Mesenchymal stem cell (in vitro differentiated cells and primary cell): ENCODE data around the gene KDM4C.

Experiments used
- DNase-seq: peaks from one replicate; pipeline ENCODE4 v3.0.0-alpha.2; 2013
- H2AFZ ChIP-seq: one replicate; pipeline ENCODE4 v1.6.1; 2013; ENCODE audit warnings: low read depth, mild to moderate bottlenecking, control low read depth, inconsistent platforms, low read length, moderate library complexity
- H2AK5ac ChIP-seq: 2 replicates; pipeline ENCODE4 v1.6.1; 2013; ENCODE audit warnings: low read length, moderate library complexity, mild to moderate bottlenecking, inconsistent platforms; ENCODE audit not compliant: severe bottlenecking
- H2BK120ac ChIP-seq: one replicate; pipeline ENCODE4 v1.6.1; 2013; ENCODE audit warnings: low read depth, mild to moderate bottlenecking, inconsistent platforms, low read length, moderate library complexity
- H2BK12ac ChIP-seq, 2 experiments: one replicate each; pipeline ENCODE4 v1.6.1; 2013; ENCODE audit warnings: inconsistent platforms in 2 of 2, low read length in 2 of 2, mild to moderate bottlenecking in 2 of 2, moderate library complexity in 2 of 2, control low read depth in 1 of 2
- H2BK15ac ChIP-seq: one replicate; pipeline ENCODE4 v1.6.1; 2013; ENCODE audit warnings: mild to moderate bottlenecking, low read depth, inconsistent platforms; ENCODE audit not compliant: poor library complexity, severe bottlenecking
- H2BK5ac ChIP-seq: 2 replicates; pipeline ENCODE4 v1.6.1; 2013; ENCODE audit warnings: low read depth, mild to moderate bottlenecking, low read length, control low read depth, inconsistent platforms; ENCODE audit not compliant: poor library complexity, severe bottlenecking
- H3K14ac ChIP-seq, 2 experiments: one replicate each; pipeline ENCODE4 v1.6.1; 2013; ENCODE audit warnings: inconsistent platforms in 2 of 2, low read length in 2 of 2, control low read depth in 1 of 2, mild to moderate bottlenecking in 1 of 2, moderate library complexity in 1 of 2
- H3K18ac ChIP-seq, 2 experiments: one replicate each; pipeline ENCODE4 v1.6.1; 2013; ENCODE audit warnings: inconsistent platforms in 2 of 2, low read length in 2 of 2, control low read depth in 1 of 2, low read depth in 1 of 2, mild to moderate bottlenecking in 1 of 2
- H3K23ac ChIP-seq, 2 experiments: one replicate each; pipeline ENCODE4 v1.6.1; 2013; ENCODE audit warnings: inconsistent platforms in 2 of 2, low read length in 2 of 2, mild to moderate bottlenecking in 2 of 2, moderate library complexity in 2 of 2, control low read depth in 1 of 2
- H3K27ac ChIP-seq: 2 replicates; pipeline ENCODE4 v1.5.1; 2013; ENCODE audit warnings: mild to moderate bottlenecking, moderate library complexity, low read length, control low read depth, inconsistent platforms; ENCODE audit not compliant: poor library complexity, severe bottlenecking
- H3K27me3 ChIP-seq, 2 experiments: 2 replicates each; pipeline versions ENCODE4 v1.6.1 to v1.7.0; 2013; ENCODE audit warnings: low read length in 2 of 2, mild to moderate bottlenecking in 2 of 2, moderate library complexity in 2 of 2, control low read depth in 1 of 2, inconsistent platforms in 1 of 2; ENCODE audit not compliant: control insufficient read depth in 1 of 2, insufficient read depth in 1 of 2
- H3K36me3 ChIP-seq, 2 experiments: 2 replicates each; pipeline versions ENCODE4 v1.6.1 to v1.7.0; 2013; ENCODE audit warnings: low read length in 2 of 2, control low read depth in 1 of 2, inconsistent platforms in 1 of 2, low read depth in 1 of 2, mild to moderate bottlenecking in 1 of 2; ENCODE audit not compliant: insufficient read depth in 2 of 2, control insufficient read depth in 1 of 2
- H3K4ac ChIP-seq, 2 experiments: one replicate each; pipeline ENCODE4 v1.6.1; 2013; ENCODE audit warnings: inconsistent platforms in 2 of 2, low read length in 2 of 2, mild to moderate bottlenecking in 2 of 2, moderate library complexity in 2 of 2, control low read depth in 1 of 2, low read depth in 1 of 2
- H3K4me1 ChIP-seq: 2 replicates; pipeline ENCODE4 v1.6.1; 2013; ENCODE audit warnings: low read depth, low read length, control low read depth; ENCODE audit not compliant: control insufficient read depth, insufficient read depth
- H3K4me2 ChIP-seq: 2 replicates; pipeline ENCODE4 v1.6.1; 2013; ENCODE audit warnings: low read length, mild to moderate bottlenecking, inconsistent platforms; ENCODE audit not compliant: poor library complexity, severe bottlenecking
- H3K4me3 ChIP-seq, 2 experiments: 2 replicates each; pipeline versions ENCODE4 v1.5.1 to v1.7.0; 2013; ENCODE audit warnings: low read length in 2 of 2, mild to moderate bottlenecking in 2 of 2, control low read depth in 1 of 2, low read depth in 1 of 2; ENCODE audit not compliant: insufficient read depth in 1 of 2
- H3K79me1 ChIP-seq: replicated peaks from 2 replicates; pipeline ENCODE4 v1.6.1; 2013; ENCODE audit warnings: mild to moderate bottlenecking, control low read depth, low read length, inconsistent platforms; ENCODE audit not compliant: poor library complexity, severe bottlenecking
- H3K9ac ChIP-seq: 2 replicates; pipeline ENCODE4 v1.7.0; 2013; ENCODE audit warnings: mild to moderate bottlenecking, low read length, moderate library complexity
- H3K9me3 ChIP-seq: 2 replicates; pipeline ENCODE4 v1.7.0; 2013; ENCODE audit warnings: mild to moderate bottlenecking, low read length; ENCODE audit not compliant: control insufficient read depth
- H4K8ac ChIP-seq: one replicate; pipeline ENCODE4 v1.6.1; 2013; ENCODE audit warnings: inconsistent platforms, mild to moderate bottlenecking, low read length, moderate library complexity
- H4K91ac ChIP-seq: one replicate; pipeline ENCODE4 v1.6.1; 2013; ENCODE audit warnings: mild to moderate bottlenecking, low read length, inconsistent platforms
- WGBS: methylation state at CpG from one replicate; pipeline ENCODE4 v1.1.7; 2013; ENCODE audit warnings: mixed read lengths; 5-methylcytosine and 5-hydroxymethylcytosine counted together

The KDM4C gene

DNA sequence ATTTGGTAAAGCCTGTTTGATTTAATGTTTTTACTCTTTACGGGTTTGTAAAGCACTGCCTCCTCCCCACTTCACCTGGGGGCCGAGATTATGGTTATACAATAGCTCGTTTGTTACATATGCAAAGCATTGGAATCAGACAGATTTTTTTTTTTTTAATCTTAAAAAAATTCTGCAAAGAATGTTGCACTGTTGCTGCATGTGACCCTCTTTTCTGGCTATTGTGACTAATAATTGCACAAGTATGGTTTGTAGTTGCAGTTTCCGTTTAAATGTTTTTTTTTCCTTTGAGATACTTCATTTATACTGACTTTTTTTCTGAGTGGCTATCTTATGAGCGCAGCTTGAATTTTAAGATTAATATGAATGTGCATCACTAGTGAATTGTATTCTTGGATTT, 165.3 kb downstream of the KDM4C start:
- no peak overlapping the region for H2BK120ac ChIP-seq
- no peaks in the 10 kb centered on the region for H3K27me3 ChIP-seq
- WGBS, result 96% methylated on average over 4 of the region's 5 CpGs
- no peak overlapping the region for H3K23ac ChIP-seq
- no peak overlapping the region for H2BK12ac ChIP-seq
- DNase-seq, result no peak
- H3K4me2 ChIP-seq, result no peak overlapping the region
- no peak overlapping the region for H2AFZ ChIP-seq
- peaks cover 3% of the 10 kb centered on the region for H3K9me3 ChIP-seq
- H3K27ac ChIP-seq, result no peak overlapping the region
- H3K79me1 ChIP-seq, result peaks cover 6% of the 10 kb centered on the region
- H2BK5ac ChIP-seq, result no peak overlapping the region
- H3K4me3 ChIP-seq, result no peak overlapping the region
- H3K4ac ChIP-seq, result no peak overlapping the region
- H3K18ac ChIP-seq, result no peak overlapping the region
- no peak overlapping the region for H3K9ac ChIP-seq
- H3K4me1 ChIP-seq, result no peaks in the 10 kb centered on the region
- H2AK5ac ChIP-seq, result no peak overlapping the region
- no peak overlapping the region for H4K91ac ChIP-seq
- H4K8ac ChIP-seq, result no peak overlapping the region
- no peak overlapping the region for H3K14ac ChIP-seq
- H2BK15ac ChIP-seq, result no peak overlapping the region
- peaks cover 0 to 12% of the 10 kb centered on the region in 2 experiments for H3K36me3 ChIP-seq

DNA sequence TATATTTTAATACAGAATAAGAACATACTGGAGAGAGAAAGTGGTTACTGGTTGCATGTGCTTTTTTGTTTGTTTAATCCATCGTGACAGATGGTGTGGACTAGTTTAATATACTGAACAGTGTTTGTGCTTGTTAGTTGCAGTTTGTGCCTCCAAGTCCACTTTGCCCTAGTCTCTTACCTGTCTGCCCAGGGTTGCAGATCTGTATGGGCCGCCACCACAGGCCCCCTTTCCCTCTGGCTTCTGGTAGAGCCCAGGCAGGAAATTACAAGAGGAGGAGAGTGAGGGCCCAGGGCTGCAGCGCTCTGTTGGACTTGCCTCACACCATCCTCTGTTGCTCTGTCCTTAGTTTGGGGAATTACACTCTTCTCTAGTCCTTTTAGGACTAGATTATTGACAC, 166.4 kb downstream of the KDM4C start:
- no peak overlapping the region for H2AK5ac ChIP-seq
- H4K91ac ChIP-seq, result no peak overlapping the region
- H3K36me3 ChIP-seq, result peaks cover 0 to 12% of the 10 kb centered on the region in 2 experiments
- no peak overlapping the region for H2BK12ac ChIP-seq
- no peak overlapping the region for H3K4ac ChIP-seq
- H3K23ac ChIP-seq, result no peak overlapping the region
- no peak overlapping the region for H3K14ac ChIP-seq
- H4K8ac ChIP-seq, result no peak overlapping the region
- no peak overlapping the region for H3K4me3 ChIP-seq
- 73% methylated on average over 3 of the region's 3 CpGs for WGBS
- no peak overlapping the region for H2BK15ac ChIP-seq
- H3K18ac ChIP-seq, result peak overlapping the region in 1 of 2 experiments; percentile 68
- no peaks in the 10 kb centered on the region for H3K4me1 ChIP-seq
- H2BK5ac ChIP-seq, result no peak overlapping the region
- DNase-seq, result no peak
- H3K9me3 ChIP-seq, result peaks cover 3% of the 10 kb centered on the region
- H3K4me2 ChIP-seq, result no peak overlapping the region
- no peak overlapping the region for H3K9ac ChIP-seq
- no peak overlapping the region for H2BK120ac ChIP-seq
- H3K27ac ChIP-seq, result no peak overlapping the region
- H3K27me3 ChIP-seq, result no peaks in the 10 kb centered on the region
- peaks cover 11% of the 10 kb centered on the region for H3K79me1 ChIP-seq
- H2AFZ ChIP-seq, result no peak overlapping the region

GRCh38 chr9:6924988-6925563, 167.3 kb downstream of the KDM4C start:
- Histone ChIP-seq H2AFZ (no peak overlapping the region), H2BK12ac (no peak overlapping the region), H4K91ac (no peak overlapping the region), H3K27me3 (no peaks in the 10 kb centered on the region), H3K14ac (no peak overlapping the region), H2AK5ac (no peak overlapping the region), H3K18ac (no peak overlapping the region), H3K9ac (no peak overlapping the region), H2BK5ac (no peak overlapping the region), H3K4me2 (no peak overlapping the region), H4K8ac (no peak overlapping the region), H3K36me3 (peaks cover 0 to 12% of the 10 kb centered on the region in 2 experiments), H3K4me1 (no peaks in the 10 kb centered on the region), H3K9me3 (no peaks in the 10 kb centered on the region), H3K23ac (no peak overlapping the region), H3K4ac (no peak overlapping the region), H3K79me1 (peaks cover 12% of the 10 kb centered on the region), H2BK15ac (no peak overlapping the region), H2BK120ac (no peak overlapping the region), H3K4me3 (no peak overlapping the region), H3K27ac (no peak overlapping the region)
- DNase-seq, result no peak
- 89% methylated on average over 8 of the region's 8 CpGs for WGBS

- Histone ChIP-seq H2AK5ac (no peak overlapping the region), H3K18ac (no peak overlapping the region)
Measured at GRCh38 chr9:6925836-6926235, 168.1 kb downstream of the KDM4C start.

More at GRCh38 chr9:6925836-6926235, 168.1 kb downstream of the KDM4C start:
- Histone ChIP-seq H3K23ac (no peak overlapping the region), H2BK15ac (no peak overlapping the region), H3K9ac (no peak overlapping the region), H4K91ac (no peak overlapping the region), H2BK120ac (no peak overlapping the region), H3K4me3 (no peak overlapping the region), H3K4me2 (no peak overlapping the region), H2AFZ (no peak overlapping the region), H3K14ac (no peak overlapping the region), H3K9me3 (no peaks in the 10 kb centered on the region), H3K4ac (no peak overlapping the region), H3K4me1 (no peaks in the 10 kb centered on the region), H3K27me3 (no peaks in the 10 kb centered on the region), H3K36me3 (peaks cover 0 to 12% of the 10 kb centered on the region in 2 experiments), H4K8ac (peak overlapping the region; percentile 38), H2BK12ac (no peak overlapping the region), H2BK5ac (no peak overlapping the region), H3K27ac (no peak overlapping the region), H3K79me1 (peaks cover 12% of the 10 kb centered on the region)
- no peak for DNase-seq
- WGBS, result 93% methylated on average over 12 of the region's 12 CpGs
